Right lung (tissue), 5 donors: ENCODE results near the gene RBMS1. TPM values are rescaled to one million over a fixed set of nuclear protein-coding genes. Genes with fewer than 3 reads are reported as not detected.
"Not testable (repeated sequence)": the region's sequence is repeated elsewhere in the genome, so short reads cannot be mapped to it uniquely, and the experiment has no call there.

Source experiments
- DNase-seq, 2 donors: peaks; one replicate each; pipeline ENCODE4 v3.0.0-alpha.2; 2013
- polyA plus RNA-seq, 5 donors: library from polyadenylated mRNA; unstranded; fragments of 120-200 nt; gene quantifications; one replicate each; pipeline versions ENCODE4 v1.2.1 to v1.2.3, GENCODE V29; 2013; ENCODE audit warnings: inconsistent platforms in 1 of 5, low replicate concordance in 1 of 5; ENCODE audit not compliant: insufficient read length in 5 of 5, insufficient read depth in 1 of 5

RBMS1 gene
- polyA plus RNA-seq, 5 donors: 73.1 to 146 (median 115) TPM

GRCh38 chr2:160506371-160507045, 12.9 kb upstream of the RBMS1 start:
- DNase-seq: no peak

DNA sequence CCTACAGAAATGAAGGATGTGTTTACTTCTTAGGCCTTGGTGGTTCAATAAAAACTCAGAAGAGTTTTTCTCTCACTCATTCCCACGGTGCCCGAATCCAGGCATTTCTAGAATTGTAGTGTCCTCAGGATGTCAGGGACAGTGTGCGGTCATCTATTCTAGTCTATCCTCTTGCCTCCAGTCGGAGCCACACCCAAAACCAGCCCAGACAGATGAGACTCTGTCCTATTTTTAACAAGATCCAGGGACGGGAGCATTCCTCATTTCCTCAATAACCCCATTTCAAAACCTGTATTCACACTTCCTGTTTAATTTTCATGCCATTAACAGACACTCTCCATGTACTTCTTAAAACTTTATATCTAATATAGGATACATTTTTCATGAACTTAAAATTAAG, 11.6 kb upstream of the RBMS1 start:
- DNase-seq: no peak

GRCh38 chr2:160502478-160502877, 8.9 kb upstream of the RBMS1 start:
- no peak for DNase-seq

- DNase-seq: no peak
Observed at GRCh38 chr2:160501370-160501769, 7.8 kb upstream of the RBMS1 start.

GRCh38 chr2:160499865-160500264, 6.3 kb upstream of the RBMS1 start:
- no peak for DNase-seq

DNA sequence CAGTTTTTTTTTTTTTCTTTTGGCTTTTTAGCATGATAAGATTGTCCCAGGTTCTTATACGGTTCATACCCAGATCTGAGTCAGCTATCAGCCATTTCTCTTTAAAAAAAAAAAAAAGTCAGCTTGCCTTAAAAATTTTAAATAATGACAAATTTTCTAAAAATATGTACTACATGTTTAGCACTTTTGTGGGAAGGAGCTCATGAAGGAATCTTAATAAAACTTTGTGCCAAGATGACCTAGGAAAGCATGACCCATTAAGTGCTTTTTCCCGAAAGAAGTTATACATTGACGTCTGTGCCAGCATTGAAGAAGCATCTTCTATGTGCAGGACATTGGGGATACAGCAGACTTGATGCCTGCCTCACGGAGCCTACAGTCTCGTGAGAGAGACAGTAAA, 4.5 kb upstream of the RBMS1 start:
- no peak for DNase-seq

DNA sequence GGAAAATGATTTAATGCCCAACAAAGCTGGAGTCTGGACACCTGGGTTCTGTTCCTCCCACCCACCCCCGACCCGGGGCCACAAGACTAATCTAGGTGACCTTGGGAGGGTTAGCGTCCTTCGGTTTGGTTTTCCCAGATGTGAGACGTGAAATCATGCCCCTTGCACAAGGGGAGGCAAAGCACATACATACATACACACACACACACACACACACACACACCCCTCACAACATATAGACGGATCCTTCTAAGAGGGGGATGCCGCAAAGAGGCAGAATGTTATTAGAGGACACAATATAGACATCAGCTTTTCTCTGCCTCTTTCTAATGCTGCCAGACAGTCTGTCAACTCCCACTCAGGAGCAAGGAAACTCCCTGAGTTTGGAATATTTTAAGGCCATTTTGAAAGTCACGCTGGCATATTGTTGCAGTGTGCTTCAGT, 616 bp upstream of the RBMS1 start:
- DNase-seq: peak; percentile 55 to 58

DNA sequence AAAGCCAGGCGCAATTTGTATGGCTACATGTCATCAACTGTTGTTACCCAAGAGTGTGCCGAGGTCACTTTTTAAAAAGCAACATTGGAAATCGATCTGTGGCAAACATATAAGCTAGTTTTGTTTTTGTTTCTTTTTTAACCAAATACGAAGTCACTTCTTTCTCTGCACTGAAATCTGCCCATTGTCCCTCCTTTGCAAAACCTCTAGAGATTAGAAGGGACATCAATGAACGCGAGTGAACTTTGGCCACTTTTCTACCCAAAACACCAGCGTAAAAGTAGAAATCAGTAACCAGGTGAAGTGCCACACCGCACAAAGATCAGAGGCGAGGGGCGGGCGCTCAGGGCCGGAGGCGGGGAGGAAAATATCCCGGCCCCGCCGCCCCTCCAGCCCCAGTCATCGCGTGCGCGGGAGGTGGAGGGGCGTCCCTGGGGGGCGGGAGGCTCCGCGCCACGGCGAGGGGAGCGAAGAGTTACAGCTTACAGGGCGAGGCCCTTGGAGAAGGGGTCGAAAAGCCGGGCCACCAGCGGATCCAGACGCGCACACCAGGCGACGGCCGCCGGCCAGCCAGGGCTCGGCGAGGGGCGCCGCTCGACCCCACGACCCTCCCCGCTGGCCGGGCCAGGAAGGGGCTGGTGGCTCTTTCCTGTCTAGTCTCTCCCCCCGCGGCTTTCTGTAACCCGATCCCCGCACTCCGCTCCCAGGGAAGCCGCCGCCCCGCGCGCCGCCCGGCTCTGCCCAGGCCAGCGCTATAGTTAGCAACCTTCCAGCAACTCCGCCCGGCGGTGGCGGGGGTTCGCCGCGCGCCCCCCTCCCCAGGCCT, 993 bp downstream of the RBMS1 start:
- peak; percentile 84 to 85 for DNase-seq

DNA sequence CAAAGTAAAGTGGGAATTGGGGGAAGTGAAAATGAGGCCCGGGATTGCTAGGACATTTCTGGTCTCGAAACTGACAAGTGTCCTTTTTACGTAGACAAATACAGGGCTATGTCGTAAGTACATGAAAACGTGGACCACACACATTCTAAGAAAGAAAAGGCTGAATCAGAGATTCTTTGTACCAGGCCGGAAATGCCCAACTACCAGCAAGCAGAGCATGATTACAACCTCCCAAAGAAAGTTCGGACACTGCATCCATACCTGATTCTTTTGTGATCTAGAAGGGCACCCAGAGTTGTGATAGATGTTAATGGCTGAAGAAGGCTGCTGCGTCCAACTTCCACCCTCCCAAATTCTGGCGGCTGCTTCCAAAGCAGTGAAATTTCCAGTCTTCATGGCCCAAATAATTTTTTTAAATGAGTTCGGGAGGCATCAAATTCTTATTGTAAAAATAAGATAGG, 1.7 kb downstream of the RBMS1 start:
- peak in 1 of 2 donors; percentile 59 for DNase-seq

DNA sequence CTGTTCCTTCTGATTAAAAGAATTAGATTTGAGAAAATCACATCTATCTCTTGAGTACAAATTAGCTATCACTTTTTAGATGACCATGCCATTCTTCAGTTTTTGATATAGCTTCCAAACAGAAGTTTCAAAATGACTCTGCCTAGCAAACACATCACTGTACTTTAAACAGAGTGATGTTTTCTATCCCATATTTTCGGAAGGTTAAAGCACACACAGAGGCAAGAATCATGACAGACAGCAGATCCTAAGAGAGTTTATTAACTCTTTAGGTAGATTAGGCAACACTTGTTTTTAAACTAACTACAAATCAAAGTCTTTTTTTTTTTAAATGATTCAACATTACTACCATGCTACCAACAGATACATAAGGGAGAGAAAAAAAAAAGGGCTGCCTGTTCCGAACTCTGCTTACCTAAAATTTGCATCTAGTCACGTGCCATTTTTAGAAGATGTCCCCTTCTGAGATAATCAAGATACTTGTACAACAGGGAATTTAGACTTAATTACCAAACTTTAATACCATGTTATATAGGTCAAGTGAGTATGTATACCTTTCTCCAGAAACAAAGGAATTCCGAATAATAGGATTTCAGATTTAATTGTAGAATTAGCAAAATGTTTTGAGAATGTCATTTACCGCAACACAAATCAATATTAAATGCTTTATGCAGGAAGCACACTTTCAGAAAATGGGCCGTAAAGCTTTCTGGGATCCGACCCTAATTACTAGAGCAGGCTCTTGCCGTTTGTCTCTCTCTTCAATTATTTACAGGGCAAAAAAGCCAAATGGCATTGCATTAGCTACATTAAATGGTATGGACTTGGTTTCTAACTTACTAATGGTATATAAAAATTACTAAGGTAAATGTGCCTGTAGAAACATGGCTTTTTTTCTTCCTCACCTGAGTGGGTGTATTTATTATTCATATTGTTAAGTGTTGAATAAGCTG, 2.6 kb downstream of the RBMS1 start:
- no peak for DNase-seq

DNA sequence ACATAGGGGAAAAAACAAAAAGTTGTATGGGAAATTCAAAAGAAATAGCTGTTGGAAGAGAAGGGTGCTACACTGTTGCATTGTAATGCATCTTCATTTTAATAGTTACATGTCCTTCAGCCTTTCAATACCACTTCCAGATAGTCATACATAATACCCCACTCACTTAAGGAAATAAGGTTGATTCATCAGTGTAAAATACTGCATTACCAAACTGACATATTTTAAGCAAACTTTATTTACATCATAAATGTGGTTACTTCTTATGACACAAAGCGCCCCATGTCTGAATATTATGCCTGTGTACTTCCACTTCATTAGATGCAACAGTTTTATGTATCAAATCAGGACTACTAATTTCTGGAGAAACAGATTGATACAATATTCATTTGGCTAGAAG, 4.5 kb downstream of the RBMS1 start:
- DNase-seq: no peak

GRCh38 chr2:160488289-160488688, 5.3 kb downstream of the RBMS1 start:
- not testable (repeated sequence) for DNase-seq

GRCh38 chr2:160486341-160486740, 7.3 kb downstream of the RBMS1 start:
- DNase-seq: no peak

GRCh38 chr2:160484859-160485520, 8.6 kb downstream of the RBMS1 start:
- DNase-seq: no peak

DNA sequence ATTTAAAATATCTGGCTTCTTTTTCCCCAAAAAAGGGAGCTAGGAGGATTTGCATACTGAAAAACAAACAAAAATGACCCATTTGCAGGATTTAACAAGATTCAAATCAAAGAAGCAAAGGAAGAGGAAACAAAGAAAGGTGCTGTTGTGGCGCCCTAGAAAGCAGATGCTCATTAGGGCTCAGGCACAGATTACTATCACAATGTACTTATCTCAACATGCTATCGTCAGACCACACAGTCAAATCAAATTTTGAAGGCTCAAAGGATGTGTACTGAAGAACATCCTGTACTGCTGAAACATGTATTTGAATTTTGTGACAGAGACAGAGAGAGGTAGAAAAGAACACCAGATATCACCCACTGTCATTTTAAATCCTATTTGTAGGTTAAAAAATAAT, 10.9 kb downstream of the RBMS1 start:
- no peak for DNase-seq

- no peak for DNase-seq
Observed at GRCh38 chr2:160479269-160479668, 14.3 kb downstream of the RBMS1 start.

DNA sequence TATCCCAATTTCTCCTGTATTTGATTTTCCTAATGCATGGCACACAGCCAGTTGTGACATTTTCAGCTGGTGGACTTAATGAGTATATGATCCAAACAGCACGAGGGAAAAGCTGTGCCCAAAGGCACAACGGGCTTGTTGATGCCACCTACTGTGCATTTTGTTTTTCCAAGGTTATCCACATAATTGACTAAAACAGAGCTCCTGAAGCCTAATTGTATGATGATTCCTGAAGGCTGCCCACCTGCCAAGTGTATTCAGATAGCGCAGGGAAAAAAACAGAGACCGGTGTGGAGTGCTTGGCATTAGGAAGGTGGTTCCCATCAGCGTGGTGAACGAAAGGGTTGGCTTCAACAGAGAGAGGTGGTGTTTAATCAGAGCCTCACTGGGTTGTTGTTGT, 14.9 kb downstream of the RBMS1 start:
- DNase-seq: no peak

DNA sequence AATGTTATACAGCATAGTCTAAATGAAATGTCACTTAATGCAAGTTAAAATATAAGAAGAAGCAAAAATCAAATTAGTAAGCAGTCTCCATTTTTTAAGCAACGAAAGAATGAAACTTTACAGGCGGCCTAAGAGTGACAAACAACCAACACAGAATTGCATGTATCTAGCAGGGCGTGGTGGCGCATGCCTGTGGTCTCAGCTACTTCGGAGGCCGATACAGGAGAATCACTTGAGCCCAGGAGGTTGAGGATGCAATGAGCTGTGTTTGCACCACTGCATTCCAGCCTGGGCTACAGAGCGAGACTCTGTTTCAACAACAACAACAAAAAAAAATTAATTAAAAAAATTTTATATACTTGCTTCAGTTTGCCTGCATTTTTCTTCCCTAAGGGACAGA, 16.6 kb downstream of the RBMS1 start:
- no peak for DNase-seq

DNA sequence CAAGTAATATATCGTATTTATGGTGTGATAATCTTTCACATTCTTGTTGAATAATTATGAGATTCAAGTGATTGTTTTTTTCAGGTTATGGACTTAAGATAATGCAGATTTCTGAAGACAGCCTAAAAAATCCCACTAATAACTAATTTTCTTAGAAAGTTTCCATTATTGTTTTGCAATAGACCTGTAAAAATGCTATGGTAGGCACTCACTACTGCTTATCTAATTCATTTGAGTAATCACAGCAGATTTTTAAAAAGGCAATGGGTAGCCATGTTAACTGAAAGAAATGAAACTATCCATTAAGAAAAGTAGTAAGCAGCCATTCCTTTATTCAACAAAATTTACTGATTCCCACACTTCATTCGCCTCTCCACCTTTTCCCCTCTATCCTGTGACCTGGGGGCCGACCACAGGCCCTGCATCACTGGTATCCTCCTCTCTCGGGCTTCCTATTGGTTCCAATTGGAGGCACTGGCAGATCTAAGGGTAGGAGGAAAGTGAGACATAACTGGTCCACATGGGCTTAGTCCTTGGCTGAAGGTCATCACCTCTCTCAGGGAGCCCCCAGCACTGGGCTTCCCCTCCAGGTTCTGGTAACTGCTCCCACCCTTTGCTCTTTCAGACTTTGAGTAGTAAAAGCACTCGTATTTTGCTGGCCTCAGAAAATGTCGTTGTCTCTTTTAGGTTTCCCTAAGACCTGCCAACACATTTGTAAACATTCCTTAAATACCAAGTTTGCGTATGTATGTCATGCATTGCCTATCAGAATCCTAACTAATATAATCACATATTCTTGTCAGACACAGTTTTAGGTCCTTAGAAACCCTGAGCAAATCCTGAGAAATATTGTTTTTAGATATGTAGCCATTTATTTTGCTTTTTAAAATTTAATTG, 18.5 kb downstream of the RBMS1 start:
- DNase-seq: no peak

DNA sequence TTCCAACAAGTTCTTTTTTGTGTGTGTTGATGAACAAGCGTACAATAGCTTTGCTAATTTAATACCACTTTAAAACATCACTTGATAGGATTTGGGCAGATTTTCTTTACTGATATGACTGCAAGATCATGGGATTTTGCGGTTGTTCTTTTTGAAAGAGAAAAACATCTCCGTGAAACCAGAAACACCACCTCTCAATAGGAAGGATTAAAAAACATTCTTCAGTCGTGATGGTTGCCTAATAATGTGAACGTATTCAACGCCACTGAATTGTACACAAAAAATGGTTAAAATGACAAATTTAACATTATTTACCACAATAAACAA, 19.3 kb downstream of the RBMS1 start:
- no peak for DNase-seq
